Adrenal gland (tissue), 5 donors: ENCODE measurements around the gene SORL1.

Experiments
- POLR2A ChIP-seq, 2 donors: fragments of 450-650 bp; IDR thresholded peaks; one replicate each; pipeline ENCODE4 v1.6.1; 2017; ENCODE audit warnings: antibody characterized with exemption in 2 of 2, mild to moderate bottlenecking in 2 of 2, moderate library complexity in 1 of 2
- TF ChIP-seq, protein P1 (sequence below), 6 experiments: fragments of 450-650 bp in 4 of 6; fragments of 200-600 bp in 2 of 6; sonication (generic) in 1 of 6; IDR thresholded peaks; 1 replicate in 5 of 6; 2 replicates in 1 of 6; pipeline versions ENCODE4 v1.5.1 to v1.8.0; 2016 to 2021; ENCODE audit warnings: antibody characterized with exemption in 6 of 6, mild to moderate bottlenecking in 2 of 6, moderate library complexity in 1 of 6
- donor health status: DM: no; HTN: no; CAD: no.

DNA sequence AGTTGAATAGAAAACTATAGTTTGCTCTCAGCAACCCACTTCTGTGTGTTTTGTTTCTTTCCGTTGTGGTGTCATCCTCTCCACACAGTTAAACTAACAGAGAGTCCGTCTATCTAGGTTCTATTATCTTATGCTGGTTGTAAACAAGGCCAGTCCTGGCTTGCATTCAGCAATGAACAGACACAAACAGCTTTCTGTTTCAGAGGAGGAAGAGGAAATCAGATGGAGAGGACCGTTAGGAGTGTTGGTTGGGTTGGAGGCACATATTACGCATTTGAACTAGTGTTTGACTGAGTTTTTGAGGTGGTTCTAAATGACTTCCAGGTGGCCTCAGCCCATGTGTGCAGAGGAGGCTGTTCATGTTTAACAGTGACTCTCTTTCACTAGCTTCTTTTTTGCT is 130.2 kb downstream of the SORL1 start:
- TF ChIP-seq, protein P1, sequence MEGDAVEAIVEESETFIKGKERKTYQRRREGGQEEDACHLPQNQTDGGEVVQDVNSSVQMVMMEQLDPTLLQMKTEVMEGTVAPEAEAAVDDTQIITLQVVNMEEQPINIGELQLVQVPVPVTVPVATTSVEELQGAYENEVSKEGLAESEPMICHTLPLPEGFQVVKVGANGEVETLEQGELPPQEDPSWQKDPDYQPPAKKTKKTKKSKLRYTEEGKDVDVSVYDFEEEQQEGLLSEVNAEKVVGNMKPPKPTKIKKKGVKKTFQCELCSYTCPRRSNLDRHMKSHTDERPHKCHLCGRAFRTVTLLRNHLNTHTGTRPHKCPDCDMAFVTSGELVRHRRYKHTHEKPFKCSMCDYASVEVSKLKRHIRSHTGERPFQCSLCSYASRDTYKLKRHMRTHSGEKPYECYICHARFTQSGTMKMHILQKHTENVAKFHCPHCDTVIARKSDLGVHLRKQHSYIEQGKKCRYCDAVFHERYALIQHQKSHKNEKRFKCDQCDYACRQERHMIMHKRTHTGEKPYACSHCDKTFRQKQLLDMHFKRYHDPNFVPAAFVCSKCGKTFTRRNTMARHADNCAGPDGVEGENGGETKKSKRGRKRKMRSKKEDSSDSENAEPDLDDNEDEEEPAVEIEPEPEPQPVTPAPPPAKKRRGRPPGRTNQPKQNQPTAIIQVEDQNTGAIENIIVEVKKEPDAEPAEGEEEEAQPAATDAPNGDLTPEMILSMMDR (IDR thresholded peaks at IDR 0.05): no peak
- no peak for TF ChIP-seq POLR2A (IDR thresholded peaks at IDR 0.05)
